Right kidney (tissue), 1 donor: ENCODE data around the gene IMMP2L.

Experiments used
- DNase-seq: peaks from one replicate; pipeline ENCODE4 v3.0.0-alpha.2; 2016

The IMMP2L gene

GRCh38 chr7:111147708-111148533 lies 414.4 kb downstream of the IMMP2L start:
- no peak for DNase-seq

- no peak for DNase-seq
These were observed 416.2 kb downstream of the IMMP2L start for GRCh38 chr7:111146136-111146535.

GRCh38 chr7:111145472-111145871 lies 416.8 kb downstream of the IMMP2L start:
- DNase-seq, result no peak

GRCh38 chr7:111140091-111140865 lies 422.0 kb downstream of the IMMP2L start:
- no peak for DNase-seq

GRCh38 chr7:111138586-111138985 lies 423.7 kb downstream of the IMMP2L start:
- DNase-seq, result no peak

- DNase-seq, result no peak
These were observed 424.1 kb downstream of the IMMP2L start for GRCh38 chr7:111138193-111138569.

- peak; percentile 3 for DNase-seq
These were observed 424.7 kb downstream of the IMMP2L start for GRCh38 chr7:111137296-111138192.

- no peak for DNase-seq
These were observed 429.5 kb downstream of the IMMP2L start for GRCh38 chr7:111132833-111133232.

GRCh38 chr7:111129435-111129834 lies 432.9 kb downstream of the IMMP2L start:
- no peak for DNase-seq

GRCh38 chr7:111126987-111127386 lies 435.3 kb downstream of the IMMP2L start:
- DNase-seq, result no peak

- no peak for DNase-seq
These were observed 446.3 kb downstream of the IMMP2L start for GRCh38 chr7:111115966-111116365.

GRCh38 chr7:111113263-111114017 lies 448.9 kb downstream of the IMMP2L start:
- DNase-seq, result no peak

GRCh38 chr7:111112439-111112838 lies 449.9 kb downstream of the IMMP2L start:
- DNase-seq, result no peak

- no peak for DNase-seq
These were observed 453.8 kb downstream of the IMMP2L start for GRCh38 chr7:111108496-111108895.

GRCh38 chr7:111108000-111108399 lies 454.3 kb downstream of the IMMP2L start:
- no peak for DNase-seq

- no peak for DNase-seq
These were observed 454.7 kb downstream of the IMMP2L start for GRCh38 chr7:111107579-111107978.

GRCh38 chr7:111105269-111105668 lies 457.0 kb downstream of the IMMP2L start:
- no peak for DNase-seq

GRCh38 chr7:111104710-111105109 lies 457.6 kb downstream of the IMMP2L start:
- no peak for DNase-seq

- DNase-seq, result no peak
These were observed 458.5 kb downstream of the IMMP2L start for GRCh38 chr7:111103678-111104274.

GRCh38 chr7:111103136-111103535 lies 459.2 kb downstream of the IMMP2L start:
- DNase-seq, result no peak

GRCh38 chr7:111101856-111102646 lies 460.2 kb downstream of the IMMP2L start:
- no peak for DNase-seq
